B cell (primary cell): Measurements from ENCODE around the gene ETFA. TPM values are rescaled to one million over a fixed set of nuclear protein-coding genes. Genes with fewer than 3 reads are reported as not detected.

Experiments
- ATAC-seq: fragments of 200-7000 bp; cut with Tn5 transposase; one replicate; pipeline ENCODE4 v1.10.0; 2021; ENCODE audit warnings: low read depth, mild to moderate bottlenecking, moderate number of reproducible peaks, moderate library complexity
- CTCF ChIA-PET: fragments of 350-600 bp; sonication (Branson Sonifier 250); formaldehyde crosslinking; loops from one replicate; lab custom pipeline; 2021; ENCODE audit warnings: antibody characterized with exemption, inconsistent platforms; lab: Charles Lee
- POLR2A ChIA-PET: fragments of 350-600 bp; sonication (Branson Sonifier 250); formaldehyde crosslinking; loops from one replicate; lab custom pipeline; 2021; ENCODE audit warnings: antibody characterized with exemption; lab: Charles Lee
- DNase-seq: peaks from one replicate; pipeline ENCODE4 v3.0.0; 2013
- H2AFZ ChIP-seq: 2 replicates; pipeline ENCODE4 v1.6.1; 2012; ENCODE audit warnings: mild to moderate bottlenecking, low read depth, low read length; ENCODE audit not compliant: insufficient read depth, poor library complexity, severe bottlenecking
- H3K27ac ChIP-seq, 2 donors: 1 replicate in 1 of 2; 2 replicates in 1 of 2; pipeline ENCODE4 v1.5.1; 2012 to 2013; ENCODE audit warnings: low read length in 2 of 2, mild to moderate bottlenecking in 2 of 2, moderate library complexity in 1 of 2
- H3K27me3 ChIP-seq, 4 experiments: fragments of 200-600 bp in 1 of 4; sonication (generic) in 1 of 4; replicated peaks in 1 of 4; 1 replicate in 2 of 4; 2 replicates in 2 of 4; pipeline versions ENCODE4 v1.6.1 to v1.7.0; 2013 to 2016; ENCODE audit warnings: low read length in 3 of 4, mild to moderate bottlenecking in 2 of 4, mixed read lengths in 1 of 4, moderate library complexity in 1 of 4; ENCODE audit not compliant: insufficient read depth in 4 of 4, control insufficient read depth in 3 of 4; ENCODE audit errors: control extremely low read depth in 1 of 4
- H3K36me3 ChIP-seq, 2 experiments: replicated peaks in 1 of 2; 1 replicate in 1 of 2; 2 replicates in 1 of 2; pipeline versions ENCODE4 v1.6.1 to v1.7.1; 2013; ENCODE audit warnings: low read length in 1 of 2; ENCODE audit not compliant: insufficient read depth in 2 of 2, control insufficient read depth in 1 of 2; ENCODE audit errors: control extremely low read depth in 1 of 2, extremely low read depth in 1 of 2
- H3K4me1 ChIP-seq, 2 donors: fragments of 200-600 bp in 1 of 2; sonication (generic) in 1 of 2; 1 replicate in 1 of 2; 2 replicates in 1 of 2; pipeline versions ENCODE4 v1.5.1 to v1.6.1; 2013 to 2017; ENCODE audit warnings: low read length in 2 of 2; ENCODE audit not compliant: control insufficient read depth in 2 of 2, insufficient read depth in 2 of 2
- H3K4me2 ChIP-seq: replicated peaks from 2 replicates; pipeline ENCODE3; 2012; ENCODE audit warnings: mild to moderate bottlenecking, low read depth, low read length; ENCODE audit not compliant: poor library complexity, severe bottlenecking
- H3K4me3 ChIP-seq, 5 experiments: fragments of 200-600 bp in 1 of 5; sonication (generic) in 1 of 5; 1 replicate in 3 of 5; 2 replicates in 2 of 5; pipeline versions ENCODE4 v1.5.1 to v1.7.0; 2011 to 2016; ENCODE audit warnings: low read length in 4 of 5, mild to moderate bottlenecking in 4 of 5, low read depth in 2 of 5, control low read depth in 1 of 5, moderate library complexity in 1 of 5; ENCODE audit not compliant: insufficient read depth in 1 of 5; ENCODE audit errors: control extremely low read depth in 1 of 5, extremely low read depth in 1 of 5
- H3K79me2 ChIP-seq: fragments of 200-600 bp; sonication (generic); one replicate; pipeline ENCODE4 v1.6.0; 2016; ENCODE audit warnings: low read length; ENCODE audit not compliant: control insufficient read depth, insufficient read depth
- H3K9ac ChIP-seq: fragments of 200-600 bp; sonication (generic); 2 replicates; pipeline ENCODE4 v1.6.1; 2017; ENCODE audit warnings: mild to moderate bottlenecking, low read length, moderate library complexity
- H3K9me3 ChIP-seq, 3 donors: one replicate each; pipeline versions ENCODE4 v1.6.1 to v1.7.1; 2013; ENCODE audit warnings: low read length in 2 of 3; ENCODE audit not compliant: control insufficient read depth in 2 of 3, insufficient read depth in 1 of 3; ENCODE audit errors: control extremely low read depth in 1 of 3
- H4K20me1 ChIP-seq: 2 replicates; pipeline ENCODE4 v1.6.0; 2012; ENCODE audit warnings: mild to moderate bottlenecking, low read length; ENCODE audit not compliant: insufficient read depth, control insufficient read depth, poor library complexity, severe bottlenecking
- H3K27ac Mint-ChIP-seq: one replicate; pipeline ENCODE4 v1.8.0; 2021; ENCODE audit warnings: mixed read lengths
- H3K27me3 Mint-ChIP-seq: one replicate; pipeline ENCODE4 v1.8.0; 2021; ENCODE audit warnings: mixed read lengths
- H3K4me1 Mint-ChIP-seq: one replicate; pipeline ENCODE4 v1.8.0; 2021; ENCODE audit warnings: mixed read lengths
- H3K4me3 Mint-ChIP-seq: one replicate; pipeline ENCODE4 v1.8.0; 2021; ENCODE audit warnings: mixed read lengths
- H3K9me3 Mint-ChIP-seq: one replicate; pipeline ENCODE4 v1.8.0; 2022; ENCODE audit warnings: mixed read lengths; ENCODE audit not compliant: insufficient read depth
- CTCF ChIP-seq: fragments of 200-600 bp; IDR thresholded peaks from one replicate; pipeline ENCODE4 v1.8.0; 2022; ENCODE audit warnings: antibody characterized with exemption, mild to moderate bottlenecking
- EZH2 ChIP-seq: IDR thresholded peaks from 2 replicates; pipeline ENCODE4 v1.6.1; 2012; ENCODE audit warnings: borderline replicate concordance, low read depth, mild to moderate bottlenecking, moderate library complexity, low read length; ENCODE audit not compliant: insufficient read depth, poor library complexity, severe bottlenecking
- WGBS: methylation state at CpG from one replicate; pipeline ENCODE4 v1.1.5; 2013; ENCODE audit warnings: missing lambda C conversion rate; ENCODE audit not compliant: insufficient coverage; 5-methylcytosine and 5-hydroxymethylcytosine counted together
- intact Hi-C: fragments of 100-400 bp; cut with micrococcal nuclease; formaldehyde crosslinking; loops from one replicate; pipeline ENCODE4 v1.10.0; 2022
- polyA plus RNA-seq: library from polyadenylated mRNA; depleted of rRNA; stranded (reverse); fragments of >200 nt; gene quantifications from 2 replicates; pipeline ENCODE4 v1.2.3, GENCODE V29; 2012
- total RNA-seq, 2 donors: library from RNA; stranded (reverse); fragments of 120-200 nt in 1 of 2; gene quantifications; 1 replicate in 1 of 2; 2 replicates in 1 of 2; pipeline versions ENCODE4 v1.2.3 to v1.2.4, GENCODE V29; 2013 to 2022

The ETFA gene
- total and polyA plus RNA-seq, 2 donors (not counting 1 experiment from before 2014, with no cell fraction given) = 34.9 to 68.8 TPM

DNA sequence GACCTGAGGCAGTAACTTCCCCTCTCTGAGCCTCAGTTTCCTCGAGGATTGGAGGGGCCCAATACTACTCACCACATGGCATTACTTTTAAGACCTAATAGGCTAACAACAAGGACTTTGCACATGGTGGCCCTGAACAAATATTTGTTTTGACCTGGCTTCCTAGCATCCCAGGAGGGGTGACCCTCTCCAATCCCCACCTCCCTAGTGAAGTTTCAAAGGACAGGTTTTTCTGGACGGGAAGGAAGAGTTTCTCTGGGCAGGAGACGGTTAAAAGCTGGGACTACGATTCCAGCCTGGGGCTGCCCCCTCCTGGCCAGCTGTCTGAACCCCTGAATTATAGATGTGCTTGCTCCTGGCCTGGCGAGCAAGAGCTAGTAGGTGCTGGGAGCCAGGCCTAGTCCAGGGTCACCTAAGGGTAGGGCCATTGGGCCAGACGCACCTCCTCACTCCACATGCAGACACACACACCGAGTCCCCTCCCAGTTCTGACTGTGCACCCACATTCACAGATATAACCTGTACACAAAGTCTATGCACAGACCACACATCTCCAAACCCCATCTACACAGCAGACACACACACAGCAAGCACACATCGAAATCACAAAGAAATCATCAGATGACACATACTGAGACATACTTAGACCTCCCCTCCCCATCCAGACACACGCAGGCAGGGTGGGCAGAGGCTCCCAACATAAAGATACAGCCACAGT, 22.6 kb upstream of the ETFA start:
- Histone ChIP-seq H3K4me1 (peaks cover 39 to 40% of the 10 kb centered on the region in 2 donors), H3K9ac (no peak overlapping the region), H3K79me2 (no peaks in the 10 kb centered on the region), H3K9me3 (peaks cover 0 to 42% (median 0%) of the 10 kb centered on the region in 3 donors), H3K27ac (no peak overlapping the region), H3K27me3 (peaks cover 0 to 74% (median 43%) of the 10 kb centered on the region in 4 experiments), H2AFZ (no peak overlapping the region), H3K36me3 (no peaks in the 10 kb centered on the region), H3K4me3 (no peak overlapping the region), H3K4me2 (no peak overlapping the region), H4K20me1 (peaks cover 2% of the 10 kb centered on the region)
- DNase-seq (peak; percentile 35), ATAC-seq (no peak)
- Mint-ChIP-seq H3K4me1 (peaks cover 33% of the 10 kb centered on the region), H3K27ac (peak overlapping the region; percentile 2), H3K27me3 (peaks cover 52% of the 10 kb centered on the region), H3K4me3 (peak overlapping the region; percentile 1), H3K9me3 (no peaks in the 10 kb centered on the region)
- ChIA-PET CTCF (interaction anchor here (1.1 to 2.1 kb wide), 8 partner anchors 10 to 185 kb away, joined by 3 to 10 read pairs (median 4); no protein-coding TSS in a partner anchor), POLR2A (no interaction called here)
- no peak for TF ChIP-seq CTCF
- intact Hi-C loops = loop anchor here (2.0 kb wide), 1 partner anchor 99 kb away; no protein-coding TSS in a partner anchor
- WGBS = 55% methylated on average over 7 of the region's 9 CpGs

DNA sequence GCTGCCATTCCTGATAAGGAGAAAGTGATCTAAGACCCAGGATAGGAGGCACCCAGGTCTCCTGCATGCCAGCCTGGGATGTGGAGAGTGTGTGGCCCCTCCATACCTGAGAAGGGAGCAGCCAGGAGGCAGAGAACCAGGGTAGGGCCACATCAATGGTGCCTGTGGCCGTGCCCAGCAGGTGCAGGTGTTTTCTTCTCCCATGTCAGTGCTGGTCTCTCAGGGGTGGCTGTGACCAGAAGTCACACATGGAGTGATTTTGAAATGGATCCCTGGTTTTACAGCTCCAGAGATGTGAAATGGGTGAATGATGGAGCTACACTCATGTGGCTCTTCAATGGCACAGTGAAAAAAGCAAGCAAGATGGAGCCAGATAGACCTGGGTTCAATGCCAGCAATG, 22.0 kb upstream of the ETFA start:
- TF ChIP-seq CTCF (no peak), EZH2 (no peak)
- Histone ChIP-seq H3K9me3 (peaks cover 0 to 36% (median 0%) of the 10 kb centered on the region in 3 donors), H3K79me2 (no peaks in the 10 kb centered on the region), H3K4me3 (no peak overlapping the region), H2AFZ (no peak overlapping the region), H4K20me1 (no peaks in the 10 kb centered on the region), H3K4me1 (peaks cover 33 to 34% of the 10 kb centered on the region in 2 donors), H3K27ac (no peak overlapping the region), H3K4me2 (no peak overlapping the region), H3K27me3 (peaks cover 0 to 69% (median 37%) of the 10 kb centered on the region in 4 experiments), H3K9ac (no peak overlapping the region), H3K36me3 (no peaks in the 10 kb centered on the region)
- Mint-ChIP-seq H3K9me3 (no peaks in the 10 kb centered on the region), H3K27ac (no peak overlapping the region), H3K4me3 (no peak overlapping the region), H3K4me1 (peaks cover 27% of the 10 kb centered on the region), H3K27me3 (peaks cover 46% of the 10 kb centered on the region)
- POLR2A ChIA-PET = no interaction called here
- CTCF ChIA-PET = interaction anchor here (1.2 to 2.1 kb wide), 6 partner anchors 11 to 185 kb away, joined by 3 to 10 read pairs (median 4); no protein-coding TSS in a partner anchor
- DNase-seq = no peak
- intact Hi-C loops = loop anchor here (2.0 kb wide), 1 partner anchor 99 kb away; no protein-coding TSS in a partner anchor
- WGBS = 100% methylated on average over 1 of the region's 1 CpG
- no peak for ATAC-seq
